GM10248 (cell line): ENCODE data around the gene TRIP10.

Experiments
- CTCF ChIA-PET: fragments of 300-600 bp; sonication (Branson Sonifier 250); formaldehyde crosslinking; extraction: SDS; loops from one replicate; lab custom pipeline; 2021; ENCODE audit warnings: antibody characterized with exemption; lab: Yijun Ruan, JAX
- POLR2A ChIA-PET: fragments of 350-650 bp; sonication (Branson Sonifier 250); formaldehyde crosslinking; extraction: SDS; loops from one replicate; lab custom pipeline; 2020; ENCODE audit warnings: antibody characterized with exemption; lab: Yijun Ruan, JAX
- DNase-seq: peaks from one replicate; pipeline ENCODE4 v3.0.0; 2012; ENCODE audit errors: extremely low spot score
- CTCF ChIP-seq: IDR thresholded peaks from 2 replicates; pipeline ENCODE4 v1.5.1; 2012; ENCODE audit warnings: mild to moderate bottlenecking, low read depth; ENCODE audit errors: extremely low read depth, missing control alignments, control extremely low read depth

TRIP10 gene

GRCh38 chr19:6714749-6715555 is 24.5 kb upstream of the TRIP10 start:
- ChIA-PET CTCF (interaction anchor here (1.8 kb wide), 1 partner anchor 149 kb away, joined by 5 read pairs; no protein-coding TSS in a partner anchor), POLR2A (no interaction called here)
- no peak for TF ChIP-seq CTCF
- DNase-seq: no peak

- ChIA-PET CTCF (interaction anchor here (1.2 to 1.8 kb wide), 3 partner anchors 11 to 147 kb away, joined by 3 to 5 read pairs (median 5); no protein-coding TSS in a partner anchor), POLR2A (no interaction called here)
- no peak for TF ChIP-seq CTCF
- DNase-seq: no peak
Observed at GRCh38 chr19:6716610-6716970, 22.9 kb upstream of the TRIP10 start.

- ChIA-PET POLR2A (no interaction called here), CTCF (interaction anchor here (1.5 kb wide), 1 partner anchor 12 kb away, joined by 5 read pairs; no protein-coding TSS in a partner anchor)
- no peak for DNase-seq
- TF ChIP-seq CTCF: peak; percentile 3
Observed at GRCh38 chr19:6717036-6717435, 22.4 kb upstream of the TRIP10 start.

GRCh38 chr19:6717441-6717971 is 22.0 kb upstream of the TRIP10 start:
- DNase-seq: no peak
- TF ChIP-seq CTCF: no peak
- CTCF ChIA-PET: no interaction called here
- POLR2A ChIA-PET: no interaction called here

GRCh38 chr19:6718111-6718740 is 21.3 kb upstream of the TRIP10 start:
- no peak for TF ChIP-seq CTCF
- POLR2A ChIA-PET: no interaction called here
- no peak for DNase-seq
- CTCF ChIA-PET: no interaction called here

- no peak for TF ChIP-seq CTCF
- peak; percentile 56 for DNase-seq
- ChIA-PET CTCF (no interaction called here), POLR2A (no interaction called here)
Observed at GRCh38 chr19:6718741-6719539, 20.5 kb upstream of the TRIP10 start.
